ENCODE results near the gene MPRIP.
"Not testable (repeated sequence)": the region's sequence is repeated elsewhere in the genome, so short reads cannot be mapped to it uniquely, and the experiment has no call there.

MPRIP gene

GRCh38 chr17:17156511-17156910 lies 114.3 kb downstream of the MPRIP start:
- no peak for DNase-seq (ENCODE audit: low spot score)
- CTCF ChIA-PET: no interaction called here
- TF ChIP-seq, protein P1, sequence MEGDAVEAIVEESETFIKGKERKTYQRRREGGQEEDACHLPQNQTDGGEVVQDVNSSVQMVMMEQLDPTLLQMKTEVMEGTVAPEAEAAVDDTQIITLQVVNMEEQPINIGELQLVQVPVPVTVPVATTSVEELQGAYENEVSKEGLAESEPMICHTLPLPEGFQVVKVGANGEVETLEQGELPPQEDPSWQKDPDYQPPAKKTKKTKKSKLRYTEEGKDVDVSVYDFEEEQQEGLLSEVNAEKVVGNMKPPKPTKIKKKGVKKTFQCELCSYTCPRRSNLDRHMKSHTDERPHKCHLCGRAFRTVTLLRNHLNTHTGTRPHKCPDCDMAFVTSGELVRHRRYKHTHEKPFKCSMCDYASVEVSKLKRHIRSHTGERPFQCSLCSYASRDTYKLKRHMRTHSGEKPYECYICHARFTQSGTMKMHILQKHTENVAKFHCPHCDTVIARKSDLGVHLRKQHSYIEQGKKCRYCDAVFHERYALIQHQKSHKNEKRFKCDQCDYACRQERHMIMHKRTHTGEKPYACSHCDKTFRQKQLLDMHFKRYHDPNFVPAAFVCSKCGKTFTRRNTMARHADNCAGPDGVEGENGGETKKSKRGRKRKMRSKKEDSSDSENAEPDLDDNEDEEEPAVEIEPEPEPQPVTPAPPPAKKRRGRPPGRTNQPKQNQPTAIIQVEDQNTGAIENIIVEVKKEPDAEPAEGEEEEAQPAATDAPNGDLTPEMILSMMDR (conservative IDR thresholded peaks at IDR 0.05; ENCODE audit: low read depth): no peak
- peak overlapping the region; percentile 92 for H3K27ac ChIP-seq
- POLR2A ChIA-PET (ENCODE audit: low non-redundant PET): no interaction called here

- CTCF ChIA-PET: no interaction called here
Observed at GRCh38 chr17:17157041-17157440, 114.8 kb downstream of the MPRIP start.

GRCh38 chr17:17158506-17158905 lies 116.2 kb downstream of the MPRIP start:
- H3K27ac ChIP-seq: peak overlapping the region; percentile 92
- DNase-seq (ENCODE audit: low spot score); POLR2A ChIA-PET (ENCODE audit: low non-redundant PET): not testable (repeated sequence)
- CTCF ChIA-PET: interaction anchor here (0.5 kb wide), 1 partner anchor 483 kb away, joined by 12 read pairs; no protein-coding TSS in a partner anchor

More at GRCh38 chr17:17157041-17157440, 114.8 kb downstream of the MPRIP start:
- no peak for DNase-seq (ENCODE audit: low spot score)
- POLR2A ChIA-PET (ENCODE audit: low non-redundant PET): no interaction called here
- peak overlapping the region; percentile 92 for H3K27ac ChIP-seq
- TF ChIP-seq, protein P1 (conservative IDR thresholded peaks at IDR 0.05; ENCODE audit: low read depth): no peak

DNA sequence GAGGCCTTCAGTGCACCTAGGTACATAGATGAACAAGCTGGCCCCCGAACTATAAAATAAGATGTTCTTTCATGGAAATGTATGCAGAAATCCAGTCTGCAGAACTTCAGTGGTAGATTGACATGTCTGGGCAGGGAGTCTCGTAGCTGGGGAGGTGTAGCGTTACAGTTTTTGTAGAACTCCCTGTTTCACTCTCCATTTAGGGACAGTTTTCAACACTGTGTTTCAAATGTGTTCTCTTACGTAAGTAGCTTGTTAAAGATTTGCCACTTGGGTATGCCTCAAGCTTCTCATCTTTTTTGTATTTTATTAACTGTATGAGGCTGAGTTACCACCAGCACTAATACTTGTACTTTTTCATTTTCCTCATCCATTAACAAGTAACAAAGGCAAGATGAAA lies 117.3 kb downstream of the MPRIP start:
- H3K27ac ChIP-seq: peak overlapping the region; percentile 92
- CTCF ChIA-PET: interaction anchor here (0.7 kb wide), 1 partner anchor 160 kb away, joined by 3 read pairs; no protein-coding TSS in a partner anchor
- TF ChIP-seq, protein P1 (conservative IDR thresholded peaks at IDR 0.05; ENCODE audit: low read depth): no peak
- POLR2A ChIA-PET (ENCODE audit: low non-redundant PET): no interaction called here
- no peak for DNase-seq (ENCODE audit: low spot score)

GRCh38 chr17:17161121-17161520 lies 118.9 kb downstream of the MPRIP start:
- peak overlapping the region; percentile 47 for H3K27ac ChIP-seq
- no peak for DNase-seq (ENCODE audit: low spot score)
- CTCF ChIA-PET: no interaction called here
- POLR2A ChIA-PET (ENCODE audit: low non-redundant PET): no interaction called here
- TF ChIP-seq, protein P1 (conservative IDR thresholded peaks at IDR 0.05; ENCODE audit: low read depth): no peak

DNA sequence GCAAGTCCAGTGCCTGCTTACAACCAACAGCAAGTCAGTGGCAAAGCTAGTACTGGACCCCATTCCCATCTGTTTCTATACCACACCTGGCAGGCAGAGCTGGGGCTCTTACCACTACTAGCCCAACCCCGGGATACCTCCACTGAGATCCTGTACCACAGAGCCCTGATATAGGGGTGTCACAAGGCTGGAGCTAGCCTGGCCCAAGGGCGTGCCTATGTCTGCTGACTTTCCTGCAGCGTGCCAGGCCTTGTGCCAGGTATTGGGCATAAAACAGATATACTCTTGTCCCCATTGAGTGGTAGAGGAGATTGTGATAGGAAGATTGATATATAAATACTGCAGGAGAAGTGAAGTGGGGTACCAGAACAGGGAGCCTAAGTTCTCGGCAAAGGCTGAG lies 119.5 kb downstream of the MPRIP start:
- TF ChIP-seq, protein P1 (conservative IDR thresholded peaks at IDR 0.05; ENCODE audit: low read depth): no peak
- POLR2A ChIA-PET (ENCODE audit: low non-redundant PET): no interaction called here
- no peak for DNase-seq (ENCODE audit: low spot score)
- CTCF ChIA-PET: no interaction called here
- peak overlapping the region; percentile 33 for H3K27ac ChIP-seq

DNA sequence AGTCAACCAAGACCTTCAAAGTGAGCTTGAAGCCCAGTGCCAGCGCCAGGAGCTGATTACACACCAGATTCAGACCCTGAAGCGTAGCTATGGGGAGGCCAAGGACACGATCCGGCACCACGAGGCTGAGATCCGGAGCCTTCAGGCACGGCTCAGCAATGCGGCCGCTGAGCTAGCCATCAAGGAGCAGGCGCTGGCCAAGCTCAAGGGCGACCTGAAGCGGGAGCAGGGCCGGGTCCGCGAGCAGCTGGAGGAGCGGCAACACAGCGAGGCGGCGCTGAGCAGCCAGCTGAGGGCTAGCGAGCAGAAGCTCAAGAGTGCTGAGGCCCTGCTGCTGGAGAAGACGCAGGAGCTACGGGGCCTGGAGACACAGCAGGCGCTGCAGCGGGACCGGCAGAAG lies 121.9 kb downstream of the MPRIP start:
- POLR2A ChIA-PET (ENCODE audit: low non-redundant PET): no interaction called here
- H3K27ac ChIP-seq: peak overlapping the region; percentile 15
- no peak for DNase-seq (ENCODE audit: low spot score)
- CTCF ChIA-PET: interaction anchor here (0.6 to 1.0 kb wide), 2 partner anchors 18 to 23 kb away, joined by 3 to 10 read pairs; no protein-coding TSS in a partner anchor
- TF ChIP-seq, protein P1 (conservative IDR thresholded peaks at IDR 0.05; ENCODE audit: low read depth): no peak
